Right lobe of liver (tissue), 4 donors: ENCODE data around the gene PPARA.

Experiments used
- CTCF ChIP-seq, 4 donors: fragments of 200-600 bp in 3 of 4; fragments of 450-650 bp in 1 of 4; IDR thresholded peaks; one replicate each; pipeline versions ENCODE4 v1.5.1 to v1.8.0; 2016 to 2022; ENCODE audit warnings: antibody characterized with exemption in 4 of 4, mild to moderate bottlenecking in 2 of 4
- POLR2A ChIP-seq: fragments of 450-650 bp; IDR thresholded peaks from one replicate; pipeline ENCODE4 v1.6.1; 2017; ENCODE audit warnings: antibody characterized with exemption, mild to moderate bottlenecking
- donor health status: DM: no; HTN: no; CAD: no.
- donor health status: DM: no; HTN: no; CAD: no.
- donor health status: DM: no; HTN: yes; CAD: no.

GRCh38 chr22:46107089-46107664, 43.1 kb upstream of the PPARA start:
- no peak for TF ChIP-seq CTCF (IDR thresholded peaks at IDR 0.05)
- TF ChIP-seq POLR2A = no peak
